Endothelial cell (in vitro differentiated cells): Measurements from ENCODE around the gene GPT2. TPM values are rescaled to one million over a fixed set of nuclear protein-coding genes. Genes with fewer than 3 reads are reported as not detected.

Experiments
- DNase-seq: peaks from one replicate; pipeline ENCODE4 v3.0.0; 2021; ENCODE audit warnings: low spot score
- H3K27ac Mint-ChIP-seq: one replicate; pipeline ENCODE4 v1.8.0; 2021; ENCODE audit warnings: mixed read lengths, inconsistent platforms; ENCODE audit not compliant: unreplicated experiment
- H3K27me3 Mint-ChIP-seq: one replicate; pipeline ENCODE4 v1.8.0; 2021; ENCODE audit warnings: mild to moderate bottlenecking, moderate library complexity, mixed read lengths, inconsistent platforms; ENCODE audit not compliant: unreplicated experiment
- H3K36me3 Mint-ChIP-seq: one replicate; pipeline ENCODE4 v1.8.0; 2021; ENCODE audit warnings: mild to moderate bottlenecking, low read depth, mixed read lengths, inconsistent platforms; ENCODE audit not compliant: unreplicated experiment
- H3K4me1 Mint-ChIP-seq: one replicate; pipeline ENCODE4 v1.8.0; 2021; ENCODE audit warnings: mild to moderate bottlenecking, mixed read lengths, inconsistent platforms; ENCODE audit not compliant: unreplicated experiment
- H3K4me3 Mint-ChIP-seq: one replicate; pipeline ENCODE4 v1.8.0; 2021; ENCODE audit warnings: mild to moderate bottlenecking, mixed read lengths, inconsistent platforms; ENCODE audit not compliant: unreplicated experiment
- H3K9me3 Mint-ChIP-seq: one replicate; pipeline ENCODE4 v1.8.0; 2021; ENCODE audit warnings: mixed read lengths, inconsistent platforms; ENCODE audit not compliant: unreplicated experiment
- total RNA-seq: library from RNA; stranded (reverse); fragmentation: NEBNext Ultra II Directional; extraction: Animal tissue kit (Norgen Biotek cat#: 25700); gene quantifications from one replicate; pipeline ENCODE4 v1.2.1, GENCODE V29; 2021; ENCODE audit not compliant: unreplicated experiment
- TF ChIP-seq, protein P1 (sequence below): fragments of 200-600 bp; sonication (generic); IDR thresholded peaks from one replicate; pipeline ENCODE4 v1.5.0; 2021; ENCODE audit warnings: antibody characterized with exemption; ENCODE audit not compliant: unreplicated experiment

GPT2 gene
- total RNA-seq, 1 donor from 2014 or later: 15.6 TPM

DNA sequence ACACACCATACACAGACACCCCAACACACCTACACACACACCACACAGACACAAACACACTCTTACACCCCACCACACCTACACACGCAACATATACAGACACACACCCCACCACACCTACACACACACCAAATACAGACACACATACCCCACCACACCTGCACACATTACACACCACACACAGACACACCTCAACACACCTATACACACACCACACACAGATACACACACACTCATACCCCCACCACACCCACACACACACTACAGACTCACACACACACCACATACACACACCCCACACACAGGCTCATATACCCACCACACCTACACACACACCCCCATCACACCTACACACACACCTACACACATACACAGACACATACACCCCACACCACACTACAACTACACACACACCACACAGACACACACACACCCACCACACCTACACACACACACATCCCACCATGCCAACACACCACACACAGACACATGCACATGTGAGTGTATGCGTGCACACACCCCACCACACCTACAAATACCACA, 31.4 kb downstream of the GPT2 start:
- Mint-ChIP-seq H3K36me3 (peaks cover 30% of the 10 kb centered on the region), H3K27me3 (peaks cover 11% of the 10 kb centered on the region), H3K4me1 (no peaks in the 10 kb centered on the region), H3K27ac (peak overlapping the region; percentile 28), H3K9me3 (no peaks in the 10 kb centered on the region), H3K4me3 (peak overlapping the region; percentile 4)
- TF ChIP-seq, protein P1, sequence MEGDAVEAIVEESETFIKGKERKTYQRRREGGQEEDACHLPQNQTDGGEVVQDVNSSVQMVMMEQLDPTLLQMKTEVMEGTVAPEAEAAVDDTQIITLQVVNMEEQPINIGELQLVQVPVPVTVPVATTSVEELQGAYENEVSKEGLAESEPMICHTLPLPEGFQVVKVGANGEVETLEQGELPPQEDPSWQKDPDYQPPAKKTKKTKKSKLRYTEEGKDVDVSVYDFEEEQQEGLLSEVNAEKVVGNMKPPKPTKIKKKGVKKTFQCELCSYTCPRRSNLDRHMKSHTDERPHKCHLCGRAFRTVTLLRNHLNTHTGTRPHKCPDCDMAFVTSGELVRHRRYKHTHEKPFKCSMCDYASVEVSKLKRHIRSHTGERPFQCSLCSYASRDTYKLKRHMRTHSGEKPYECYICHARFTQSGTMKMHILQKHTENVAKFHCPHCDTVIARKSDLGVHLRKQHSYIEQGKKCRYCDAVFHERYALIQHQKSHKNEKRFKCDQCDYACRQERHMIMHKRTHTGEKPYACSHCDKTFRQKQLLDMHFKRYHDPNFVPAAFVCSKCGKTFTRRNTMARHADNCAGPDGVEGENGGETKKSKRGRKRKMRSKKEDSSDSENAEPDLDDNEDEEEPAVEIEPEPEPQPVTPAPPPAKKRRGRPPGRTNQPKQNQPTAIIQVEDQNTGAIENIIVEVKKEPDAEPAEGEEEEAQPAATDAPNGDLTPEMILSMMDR: no peak
- no peak for DNase-seq

DNA sequence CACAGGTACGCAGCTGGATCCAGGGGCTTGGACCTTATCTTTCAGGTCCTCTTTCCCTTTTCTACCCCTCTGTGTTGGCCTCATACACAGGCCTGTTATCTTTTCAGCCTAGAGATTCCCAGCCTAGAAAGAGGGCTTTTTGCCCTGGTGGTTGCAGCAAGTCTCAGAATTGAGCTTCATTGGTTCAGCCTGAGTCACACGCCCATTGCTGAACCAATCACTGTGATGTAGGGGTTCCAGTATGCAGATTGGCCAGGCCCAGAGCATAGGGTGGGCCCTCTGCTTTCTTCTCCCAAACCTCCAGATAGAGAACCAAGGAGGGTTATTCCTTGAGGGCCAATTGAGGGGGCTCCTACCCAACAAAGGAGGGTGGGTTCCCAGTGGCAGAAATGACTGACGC, 32.8 kb downstream of the GPT2 start:
- H3K4me1 Mint-ChIP-seq: no peaks in the 10 kb centered on the region
- H3K9me3 Mint-ChIP-seq: no peaks in the 10 kb centered on the region
- no peak overlapping the region for H3K4me3 Mint-ChIP-seq
- DNase-seq: no peak
- H3K36me3 Mint-ChIP-seq: peaks cover 27% of the 10 kb centered on the region
- TF ChIP-seq, protein P1: no peak
- peaks cover 11% of the 10 kb centered on the region for H3K27me3 Mint-ChIP-seq
- H3K27ac Mint-ChIP-seq: no peak overlapping the region

DNA sequence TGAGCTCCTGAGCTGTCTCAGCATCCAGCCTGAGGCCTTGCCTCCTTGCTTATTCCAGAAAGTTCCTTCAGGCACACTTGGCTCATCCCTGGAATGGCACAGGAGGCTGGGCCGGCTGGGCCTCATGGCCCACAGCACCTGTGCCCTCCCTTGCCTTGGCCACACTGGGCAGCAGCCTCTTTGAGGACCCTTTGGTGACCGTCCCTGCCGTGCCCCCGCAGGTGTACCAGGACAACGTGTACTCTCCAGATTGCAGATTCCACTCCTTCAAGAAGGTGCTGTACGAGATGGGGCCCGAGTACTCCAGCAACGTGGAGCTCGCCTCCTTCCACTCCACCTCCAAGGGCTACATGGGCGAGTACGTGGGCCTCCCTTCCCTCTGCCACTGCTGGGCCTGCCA, 34.2 kb downstream of the GPT2 start:
- no peak overlapping the region for H3K27ac Mint-ChIP-seq
- DNase-seq: no peak
- H3K4me3 Mint-ChIP-seq: no peak overlapping the region
- peaks cover 27% of the 10 kb centered on the region for H3K36me3 Mint-ChIP-seq
- TF ChIP-seq, protein P1: no peak
- H3K4me1 Mint-ChIP-seq: no peaks in the 10 kb centered on the region
- H3K27me3 Mint-ChIP-seq: peaks cover 12% of the 10 kb centered on the region
- H3K9me3 Mint-ChIP-seq: no peaks in the 10 kb centered on the region

DNA sequence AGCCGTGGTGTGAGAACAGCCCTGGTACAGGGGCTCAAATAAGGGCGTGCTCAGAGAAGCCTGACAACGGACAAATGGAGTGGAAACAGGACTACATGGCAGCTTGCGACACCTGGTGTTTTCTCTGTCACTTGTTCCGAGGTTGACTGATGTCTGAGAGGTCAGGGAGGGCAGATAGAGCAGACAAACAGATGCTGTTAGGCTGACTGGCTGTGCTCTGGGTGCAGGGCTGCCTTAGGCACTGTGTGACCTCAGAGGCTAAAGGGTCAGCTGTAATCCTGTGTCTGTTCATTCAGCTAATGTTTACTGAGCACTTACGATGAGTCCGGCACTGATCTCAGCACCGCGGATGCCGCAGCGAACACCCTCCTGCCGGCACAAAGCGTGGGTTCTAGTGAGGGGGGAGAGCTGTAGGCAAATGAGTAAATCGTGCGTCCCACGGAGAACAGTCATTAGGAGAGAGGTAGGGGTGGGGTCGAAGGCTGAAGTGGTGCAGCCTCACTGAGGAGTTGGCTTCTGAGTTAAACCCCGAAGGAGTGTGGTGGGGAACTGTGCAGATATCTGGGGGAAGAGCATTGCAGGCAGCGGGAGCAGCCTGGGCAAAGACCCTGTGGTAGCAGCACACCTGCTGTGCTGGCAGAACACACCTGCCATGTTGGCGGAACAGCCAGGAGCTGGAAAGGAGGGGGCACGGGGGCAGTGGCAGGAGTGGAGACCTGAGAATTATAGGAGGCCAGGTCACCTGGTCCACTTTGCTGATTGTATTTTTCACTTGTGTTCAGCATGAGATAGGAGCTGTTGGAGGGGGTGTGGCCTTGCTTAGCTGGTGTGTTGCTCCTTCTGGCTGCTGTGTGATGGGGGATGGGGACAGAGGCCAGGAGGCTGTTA, 35.0 kb downstream of the GPT2 start:
- Mint-ChIP-seq H3K27ac (no peak overlapping the region), H3K9me3 (no peaks in the 10 kb centered on the region), H3K27me3 (peaks cover 11% of the 10 kb centered on the region), H3K4me1 (no peaks in the 10 kb centered on the region), H3K36me3 (peaks cover 27% of the 10 kb centered on the region), H3K4me3 (no peak overlapping the region)
- DNase-seq: no peak
- TF ChIP-seq, protein P1: no peak
